C4-2B (cell line): ENCODE data around the gene SLC16A3.

ENCODE experiments used
- ZFX ChIP-seq: fragments of 450-650 bp; IDR thresholded peaks from 2 replicates; pipeline ENCODE4 v1.6.1; 2017
- TF ChIP-seq, protein P1 (sequence below): fragments of 450-650 bp; conservative IDR thresholded peaks from 2 replicates; pipeline ENCODE4 v1.5.1; 2017; ENCODE audit warnings: mild to moderate bottlenecking

DNA sequence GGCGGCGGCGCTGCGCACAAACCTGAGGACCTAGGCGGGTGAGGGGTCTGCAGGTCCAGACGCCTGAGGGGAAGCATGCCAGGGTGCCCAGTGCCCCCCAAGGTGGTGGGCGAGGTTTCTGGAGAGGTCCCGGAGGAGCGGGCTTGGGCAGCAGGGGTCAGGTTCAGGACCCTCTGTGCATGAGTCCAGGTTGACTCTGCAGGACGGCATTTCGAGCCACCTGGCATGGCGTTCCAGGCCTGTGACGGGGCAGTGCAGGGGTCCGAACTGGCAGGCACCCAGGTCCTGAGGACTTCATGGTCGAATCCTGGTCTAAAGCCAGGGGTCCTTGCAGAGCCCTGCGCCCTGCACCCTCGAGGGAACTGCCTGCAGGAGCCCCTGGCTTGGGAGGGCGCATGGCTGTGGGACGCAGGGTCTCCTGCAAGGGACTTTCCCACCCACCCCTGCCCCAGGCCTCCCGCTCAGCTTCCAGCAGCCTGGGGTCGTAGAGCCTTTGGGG, 3.5 kb downstream of the SLC16A3 start:
- TF ChIP-seq, protein P1, sequence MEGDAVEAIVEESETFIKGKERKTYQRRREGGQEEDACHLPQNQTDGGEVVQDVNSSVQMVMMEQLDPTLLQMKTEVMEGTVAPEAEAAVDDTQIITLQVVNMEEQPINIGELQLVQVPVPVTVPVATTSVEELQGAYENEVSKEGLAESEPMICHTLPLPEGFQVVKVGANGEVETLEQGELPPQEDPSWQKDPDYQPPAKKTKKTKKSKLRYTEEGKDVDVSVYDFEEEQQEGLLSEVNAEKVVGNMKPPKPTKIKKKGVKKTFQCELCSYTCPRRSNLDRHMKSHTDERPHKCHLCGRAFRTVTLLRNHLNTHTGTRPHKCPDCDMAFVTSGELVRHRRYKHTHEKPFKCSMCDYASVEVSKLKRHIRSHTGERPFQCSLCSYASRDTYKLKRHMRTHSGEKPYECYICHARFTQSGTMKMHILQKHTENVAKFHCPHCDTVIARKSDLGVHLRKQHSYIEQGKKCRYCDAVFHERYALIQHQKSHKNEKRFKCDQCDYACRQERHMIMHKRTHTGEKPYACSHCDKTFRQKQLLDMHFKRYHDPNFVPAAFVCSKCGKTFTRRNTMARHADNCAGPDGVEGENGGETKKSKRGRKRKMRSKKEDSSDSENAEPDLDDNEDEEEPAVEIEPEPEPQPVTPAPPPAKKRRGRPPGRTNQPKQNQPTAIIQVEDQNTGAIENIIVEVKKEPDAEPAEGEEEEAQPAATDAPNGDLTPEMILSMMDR: no peak
- 0 out of 2 replicates have a peak, but pooled peaks have one; percentile 3 for TF ChIP-seq ZFX
